H1 (cell line): ENCODE measurements around the gene UGT1A6. TPM values are rescaled to one million over a fixed set of nuclear protein-coding genes. Genes with fewer than 3 reads are reported as not detected.
A peak's percentile ranks its signal among the peaks of the same experiment; 100 is the strongest.

Experiments
- CTCF ChIA-PET: fragments of 300-600 bp; sonication (Branson Sonifier 250); formaldehyde crosslinking; loops from one replicate; lab custom pipeline; 2021; ENCODE audit not compliant: partially characterized antibody; lab: Charles Lee
- POLR2A ChIA-PET: fragments of 300-600 bp; sonication (Branson Sonifier 250); formaldehyde crosslinking; loops from one replicate; lab custom pipeline; 2021; ENCODE audit warnings: inconsistent platforms; ENCODE audit not compliant: partially characterized antibody; lab: Charles Lee
- DNase-seq, 2 experiments: peaks; one replicate each; pipeline versions ENCODE4 v3.0.0 to v3.0.0-alpha.2; 2010 to 2022; ENCODE audit warnings: low spot score in 2 of 2, low read depth in 1 of 2, mixed read lengths in 1 of 2
- FAIRE-seq: peaks from 2 replicates; lab custom pipeline; 2011; peaks lifted over from hg19 to GRCh38; lab: Jason Lieb, UNC
- H2AFZ ChIP-seq: 2 replicates; pipeline ENCODE4 v1.8.1; 2012; ENCODE audit warnings: low read length, inconsistent platforms
- H2AK5ac ChIP-seq: 2 replicates; pipeline ENCODE4 v1.6.1; 2013; ENCODE audit warnings: low read depth, low read length
- H2BK120ac ChIP-seq: replicated peaks from 2 replicates; pipeline ENCODE3; 2013; ENCODE audit warnings: low read depth, low read length, inconsistent platforms
- H2BK12ac ChIP-seq: 2 replicates; pipeline ENCODE4 v1.6.1; 2013; ENCODE audit warnings: low read depth, low read length
- H2BK15ac ChIP-seq: 2 replicates; pipeline ENCODE4 v1.6.1; 2013; ENCODE audit warnings: low read length
- H2BK20ac ChIP-seq: 2 replicates; pipeline ENCODE4 v1.6.1; 2013; ENCODE audit warnings: low read length
- H2BK5ac ChIP-seq: 2 replicates; pipeline ENCODE4 v1.6.1; 2013; ENCODE audit warnings: low read depth, low read length
- H3K14ac ChIP-seq: 2 replicates; pipeline ENCODE4 v1.6.1; 2013; ENCODE audit warnings: inconsistent platforms; ENCODE audit not compliant: insufficient read length
- H3K18ac ChIP-seq: 2 replicates; pipeline ENCODE4 v1.6.1; 2013; ENCODE audit warnings: low read length; ENCODE audit errors: extremely low read depth
- H3K23ac ChIP-seq: 2 replicates; pipeline ENCODE4 v1.6.1; 2013; ENCODE audit warnings: inconsistent platforms; ENCODE audit not compliant: insufficient read length
- H3K23me2 ChIP-seq: 2 replicates; pipeline ENCODE4 v1.6.1; 2013; ENCODE audit warnings: low read depth, low read length
- H3K27ac ChIP-seq: 2 replicates; pipeline ENCODE4 v1.6.1; 2011; ENCODE audit warnings: low read depth, low read length, inconsistent platforms
- H3K27me3 ChIP-seq, 4 experiments: replicated peaks in 1 of 4; 1 replicate in 1 of 4; 2 replicates in 3 of 4; pipeline versions ENCODE4 v1.6.1 to v1.8.1; 2011 to 2013; ENCODE audit warnings: low read length in 3 of 4, mild to moderate bottlenecking in 3 of 4, inconsistent platforms in 2 of 4, mixed read lengths in 2 of 4, moderate library complexity in 1 of 4; ENCODE audit not compliant: control insufficient read depth in 3 of 4, insufficient read depth in 3 of 4; ENCODE audit errors: extremely low read depth in 1 of 4
- H3K36me3 ChIP-seq, 4 experiments: 2 replicates each; pipeline versions ENCODE4 v1.6.1 to v1.8.1; 2011 to 2013; ENCODE audit warnings: mild to moderate bottlenecking in 4 of 4, low read length in 3 of 4, moderate library complexity in 2 of 4, control low read depth in 1 of 4, inconsistent platforms in 1 of 4; ENCODE audit not compliant: insufficient read depth in 4 of 4, control insufficient read depth in 2 of 4
- H3K4ac ChIP-seq: replicated peaks from 2 replicates; pipeline ENCODE3; 2013; ENCODE audit warnings: low read length, low read depth, mixed read lengths, inconsistent platforms; ENCODE audit not compliant: insufficient read length
- H3K4me1 ChIP-seq, 4 experiments: replicated peaks in 1 of 4; 1 replicate in 1 of 4; 2 replicates in 3 of 4; pipeline versions ENCODE4 v1.6.1 to v1.8.1; 2011 to 2013; ENCODE audit warnings: low read length in 3 of 4, inconsistent platforms in 2 of 4, mixed read lengths in 1 of 4; ENCODE audit not compliant: insufficient read depth in 4 of 4, control insufficient read depth in 3 of 4
- H3K4me2 ChIP-seq, 2 experiments: 2 replicates each; pipeline versions ENCODE4 v1.6.1 to v1.8.1; 2011 to 2013; ENCODE audit warnings: low read depth in 2 of 2, low read length in 2 of 2, control low read depth in 1 of 2, inconsistent platforms in 1 of 2, mild to moderate bottlenecking in 1 of 2; ENCODE audit not compliant: insufficient read depth in 1 of 2
- H3K4me3 ChIP-seq, 4 experiments: fragments of 200-600, 300-600 bp in 1 of 4; sonication (generic), shearing (Covaris generic), sonication (Bioruptor Twin) in 1 of 4; 2 replicates each; pipeline versions ENCODE4 v1.5.1 to v1.8.1; 2011 to 2016; ENCODE audit warnings: low read length in 4 of 4, low read depth in 3 of 4, control low read depth in 2 of 4, inconsistent platforms in 2 of 4, mild to moderate bottlenecking in 2 of 4, mixed read lengths in 1 of 4, moderate library complexity in 1 of 4; ENCODE audit not compliant: insufficient read depth in 2 of 4; ENCODE audit errors: extremely low read depth in 1 of 4
- H3K56ac ChIP-seq: replicated peaks from 2 replicates; pipeline ENCODE3; 2013; ENCODE audit warnings: low read depth, mild to moderate bottlenecking, mixed read lengths, low read length, inconsistent platforms; ENCODE audit not compliant: insufficient read length
- H3K79me1 ChIP-seq: 2 replicates; pipeline ENCODE4 v1.6.1; 2013; ENCODE audit warnings: low read depth, low read length, control low read depth
- H3K79me2 ChIP-seq, 2 experiments: 2 replicates each; pipeline versions ENCODE4 v1.6.1 to v1.8.1; 2012 to 2013; ENCODE audit warnings: low read length in 2 of 2, mild to moderate bottlenecking in 2 of 2, inconsistent platforms in 1 of 2; ENCODE audit not compliant: insufficient read depth in 2 of 2, control insufficient read depth in 1 of 2
- H3K9ac ChIP-seq, 4 experiments: replicated peaks in 1 of 4; 1 replicate in 1 of 4; 2 replicates in 3 of 4; pipeline versions ENCODE4 v1.6.1 to v1.8.1; 2011 to 2013; ENCODE audit warnings: low read depth in 3 of 4, low read length in 3 of 4, control low read depth in 2 of 4, mild to moderate bottlenecking in 2 of 4, moderate library complexity in 2 of 4, inconsistent platforms in 1 of 4; ENCODE audit errors: extremely low read depth in 1 of 4
- H3K9me3 ChIP-seq, 2 experiments: 2 replicates each; pipeline versions ENCODE4 v1.6.1 to v1.8.1; 2012 to 2013; ENCODE audit warnings: mild to moderate bottlenecking in 2 of 2, moderate library complexity in 2 of 2, control low read depth in 1 of 2, inconsistent platforms in 1 of 2, low read depth in 1 of 2, low read length in 1 of 2, mixed read lengths in 1 of 2; ENCODE audit not compliant: insufficient read depth in 2 of 2
- H4K20me1 ChIP-seq, 2 experiments: replicated peaks in 1 of 2; 2 replicates each; pipeline versions ENCODE3 to v1.8.1; 2011 to 2013; ENCODE audit warnings: inconsistent platforms in 2 of 2, low read length in 2 of 2, mild to moderate bottlenecking in 1 of 2; ENCODE audit not compliant: insufficient read depth in 2 of 2, control insufficient read depth in 1 of 2
- H4K5ac ChIP-seq: 2 replicates; pipeline ENCODE4 v1.6.1; 2013; ENCODE audit warnings: low read length, low read depth, mixed read lengths, inconsistent platforms; ENCODE audit not compliant: insufficient read length
- H4K8ac ChIP-seq: 2 replicates; pipeline ENCODE4 v1.8.0; 2013; ENCODE audit warnings: mild to moderate bottlenecking, moderate library complexity, low read length, inconsistent platforms; ENCODE audit not compliant: insufficient read depth; ENCODE audit errors: extremely low read depth
- H4K91ac ChIP-seq: replicated peaks from 2 replicates; pipeline ENCODE3; 2013; ENCODE audit warnings: low read length, mixed read lengths, inconsistent platforms; ENCODE audit not compliant: insufficient read length
- E2F6 ChIP-seq: IDR thresholded peaks from 2 replicates; pipeline ENCODE4 v1.6.1; 2012; ENCODE audit warnings: inconsistent platforms
- KDM5A ChIP-seq: fragments of 200-600 bp; IDR thresholded peaks from 2 replicates; pipeline ENCODE4 v1.7.1; 2012; ENCODE audit warnings: mild to moderate bottlenecking, low read length, inconsistent platforms, mixed read lengths
- MAFK ChIP-seq: IDR thresholded peaks from 2 replicates; pipeline ENCODE4 v1.6.1; 2012; ENCODE audit warnings: low read depth, mild to moderate bottlenecking, improper control_type of control experiment, low read length
- RAD21 ChIP-seq, 2 experiments: IDR thresholded peaks in 1 of 2; conservative IDR thresholded peaks in 1 of 2; 2 replicates each; pipeline ENCODE4 v1.6.1; 2011; ENCODE audit warnings: low read depth in 2 of 2, low read length in 2 of 2, improper control_type of control experiment in 1 of 2, inconsistent platforms in 1 of 2, mild to moderate bottlenecking in 1 of 2, moderate library complexity in 1 of 2
- RBBP5 ChIP-seq: IDR thresholded peaks from 2 replicates; pipeline ENCODE4 v1.7.1; 2012; ENCODE audit warnings: low read depth, mild to moderate bottlenecking, inconsistent platforms, low read length, moderate library complexity, borderline replicate concordance
- WGBS, 2 experiments: shearing (Covaris generic) in 1 of 2; methylation state at CpG; one replicate each; pipeline versions ENCODE4 v1.1.6 to v1.1.7; 2013 to 2015; ENCODE audit warnings: low lambda C conversion rate in 2 of 2, mixed read lengths in 2 of 2, inconsistent platforms in 1 of 2, low coverage in 1 of 2, missing lambda C conversion rate in 1 of 2; ENCODE audit not compliant: insufficient replicate concordance in 2 of 2, insufficient coverage in 1 of 2, insufficient read length in 1 of 2; ENCODE audit errors: extremely low coverage in 1 of 2, missing lambda C conversion rate in 1 of 2; 5-methylcytosine and 5-hydroxymethylcytosine counted together
- polyA plus RNA-seq, 7 experiments: library from polyadenylated mRNA; depleted of rRNA in 3 of 7; stranded (reverse) in 5 of 7; unstranded in 2 of 7; fragments of >200 nt in 5 of 7; fragments of 200-250 nt in 2 of 7; gene quantifications; 1 replicate in 5 of 7; 2 replicates in 1 of 7; 4 replicates in 1 of 7; pipeline versions ENCODE4 v1.2.1 to v1.2.3, GENCODE V29; 2011 to 2013; ENCODE audit warnings: missing spikeins in 2 of 7, mixed read lengths in 2 of 7
- total RNA-seq: library from RNA; stranded (reverse); fragmentation: NEBNext Ultra II Directional; extraction: Animal tissue kit (Norgen Biotek cat#: 25700); gene quantifications from 2 replicates; pipeline ENCODE4 v1.2.1, GENCODE V29; 2021

Gene UGT1A6
- total and polyA plus RNA-seq, 2 of the 8 experiments (the other 6 are each of a cell fraction or from before 2014, with no cell fraction given): not detected

GRCh38 chr2:233643128-233643527, 49.6 kb upstream of the UGT1A6 start:
- Histone ChIP-seq H3K27me3 (peaks cover 0 to 1% (median 0%) of the 10 kb centered on the region in 4 experiments; a peak in 1 of 7 replicates), H3K14ac (no peak overlapping the region), H3K79me1 (no peaks in the 10 kb centered on the region), H3K56ac (no peak overlapping the region), H3K4me1 (no peaks in the 10 kb centered on the region), H4K20me1 (no peaks in the 10 kb centered on the region), H4K91ac (no peak overlapping the region), H3K27ac (no peak overlapping the region), H2AK5ac (no peak overlapping the region), H3K36me3 (no peaks in the 10 kb centered on the region), H3K4ac (no peak overlapping the region), H2AFZ (no peak overlapping the region), H2BK12ac (peak overlapping the region; percentile 75; the same call in 1 of the 2 replicates), H3K9ac (no peak overlapping the region), H2BK5ac (no peak overlapping the region), H2BK15ac (0 out of 2 replicates have a peak overlapping the region, but pooled peaks have one; percentile 61), H3K9me3 (peaks cover 15% of the 10 kb centered on the region in 2 experiments), H3K4me2 (no peak overlapping the region), H2BK20ac (no peak overlapping the region), H3K4me3 (no peak overlapping the region), H3K18ac (no peak overlapping the region), H3K23me2 (no peaks in the 10 kb centered on the region), H3K23ac (no peak overlapping the region), H2BK120ac (no peak overlapping the region), H3K79me2 (no peaks in the 10 kb centered on the region), H4K5ac (no peak overlapping the region), H4K8ac (no peak overlapping the region)
- peak; percentile 23 to 47 for DNase-seq
- WGBS, 2 experiments: 88% methylated on average over 1 of the region's 1 CpG; no CpG with 5 or more reads in 1 of the 2 experiments
- no peak for FAIRE-seq
- POLR2A ChIA-PET: no interaction called here
- CTCF ChIA-PET: interaction anchor here (0.6 to 1.2 kb wide), 4 partner anchors 18 to 210 kb away, joined by 3 to 6 read pairs (median 3); no protein-coding TSS in a partner anchor
- TF ChIP-seq RAD21 (IDR thresholded peaks at IDR 0.05 in 1 of 2, conservative IDR thresholded peaks at IDR 0.05 in 1 of 2; ENCODE audit: low read depth in 2 of 2, low read length in 2 of 2): peak; percentile 46 to 53
- TF ChIP-seq MAFK: no peak
- TF ChIP-seq RBBP5: no peak
- TF ChIP-seq KDM5A: no peak
- TF ChIP-seq E2F6: no peak
